22Rv1 (cell line): Measurements from ENCODE around the gene NBDY.

Experiments
- ZFX ChIP-seq: fragments of 450-650 bp; IDR thresholded peaks from 2 replicates; pipeline ENCODE4 v1.6.1; 2017; ENCODE audit warnings: antibody characterized with exemption, borderline replicate concordance
- TF ChIP-seq, protein P1 (sequence below): fragments of 450-650 bp; IDR thresholded peaks from 2 replicates; pipeline ENCODE4 v1.5.1; 2017; ENCODE audit warnings: mild to moderate bottlenecking

DNA sequence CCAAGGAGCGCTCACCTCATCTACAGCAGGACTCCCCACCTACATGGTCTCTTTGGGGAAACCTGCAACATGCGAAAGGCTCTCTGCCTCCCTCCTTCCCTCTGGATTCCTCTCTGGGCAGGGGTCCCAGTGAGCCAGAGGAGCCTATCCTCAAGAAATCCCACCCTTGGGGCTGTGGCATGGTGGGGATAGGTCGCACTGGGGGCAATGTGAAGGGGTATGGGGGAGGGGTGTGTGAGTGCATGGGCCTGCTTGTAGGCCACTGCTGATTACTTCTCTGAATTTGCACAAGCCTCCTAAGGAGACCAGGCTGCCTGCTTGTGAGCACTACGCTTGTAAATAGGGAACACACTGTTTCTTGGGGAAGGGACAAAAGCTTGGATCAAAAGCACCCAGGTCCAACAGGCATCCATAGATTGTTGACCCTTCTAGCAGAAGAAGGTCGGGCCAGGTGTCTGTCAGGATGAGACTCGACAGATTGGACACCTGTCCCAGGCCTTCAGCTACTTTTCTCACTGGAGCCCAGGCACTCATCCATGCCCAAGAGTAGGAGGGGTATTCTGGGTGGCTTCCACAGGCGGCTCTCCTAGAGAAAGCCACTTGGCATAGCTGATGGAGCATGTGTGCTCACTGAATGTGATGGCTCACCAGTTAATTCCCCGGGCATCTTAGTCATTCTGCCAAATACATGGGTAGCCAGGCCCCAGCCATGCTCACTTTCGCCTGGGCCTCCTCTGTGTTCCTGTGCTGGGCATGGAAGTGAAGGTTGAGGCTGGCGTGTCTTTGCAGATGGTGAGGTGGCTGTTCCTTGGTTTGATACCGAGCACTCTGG lies 75.0 kb downstream of the NBDY start:
- TF ChIP-seq, protein P1, sequence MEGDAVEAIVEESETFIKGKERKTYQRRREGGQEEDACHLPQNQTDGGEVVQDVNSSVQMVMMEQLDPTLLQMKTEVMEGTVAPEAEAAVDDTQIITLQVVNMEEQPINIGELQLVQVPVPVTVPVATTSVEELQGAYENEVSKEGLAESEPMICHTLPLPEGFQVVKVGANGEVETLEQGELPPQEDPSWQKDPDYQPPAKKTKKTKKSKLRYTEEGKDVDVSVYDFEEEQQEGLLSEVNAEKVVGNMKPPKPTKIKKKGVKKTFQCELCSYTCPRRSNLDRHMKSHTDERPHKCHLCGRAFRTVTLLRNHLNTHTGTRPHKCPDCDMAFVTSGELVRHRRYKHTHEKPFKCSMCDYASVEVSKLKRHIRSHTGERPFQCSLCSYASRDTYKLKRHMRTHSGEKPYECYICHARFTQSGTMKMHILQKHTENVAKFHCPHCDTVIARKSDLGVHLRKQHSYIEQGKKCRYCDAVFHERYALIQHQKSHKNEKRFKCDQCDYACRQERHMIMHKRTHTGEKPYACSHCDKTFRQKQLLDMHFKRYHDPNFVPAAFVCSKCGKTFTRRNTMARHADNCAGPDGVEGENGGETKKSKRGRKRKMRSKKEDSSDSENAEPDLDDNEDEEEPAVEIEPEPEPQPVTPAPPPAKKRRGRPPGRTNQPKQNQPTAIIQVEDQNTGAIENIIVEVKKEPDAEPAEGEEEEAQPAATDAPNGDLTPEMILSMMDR, result 0 out of 2 replicates have a peak, but pooled peaks have one; percentile 3
- no peak for TF ChIP-seq ZFX
